Vagina (tissue), 2 donors: ENCODE results near the gene FAM120A.

Source experiments
- POLR2A ChIP-seq, 2 donors: fragments of 450-650 bp; IDR thresholded peaks; one replicate each; pipeline ENCODE4 v1.6.1; 2017; ENCODE audit warnings: antibody characterized with exemption in 2 of 2, mild to moderate bottlenecking in 2 of 2, moderate library complexity in 2 of 2
- POLR2AphosphoS5 ChIP-seq, 2 donors: sonication (generic); formaldehyde crosslinking; IDR thresholded peaks; one replicate each; pipeline ENCODE4 v1.9.0; 2017; ENCODE audit warnings: antibody characterized with exemption in 2 of 2, mild to moderate bottlenecking in 2 of 2, low read depth in 1 of 2; ENCODE audit not compliant: insufficient read depth in 1 of 2

- no peak for TF ChIP-seq POLR2A (IDR thresholded peaks at IDR 0.05)
- TF ChIP-seq POLR2AphosphoS5 (IDR thresholded peaks at IDR 0.05; ENCODE audit: insufficient read depth in 1 of 2, low read depth in 1 of 2): no peak
Measured at GRCh38 chr9:93600504-93600903, 149.0 kb downstream of the FAM120A start.
